OCI-LY7 (cell line): Measurements from ENCODE around the gene UVRAG. TPM values are rescaled to one million over a fixed set of nuclear protein-coding genes. Genes with fewer than 3 reads are reported as not detected.
A peak's percentile ranks its signal among the peaks of the same experiment; 100 is the strongest.

Experiments
- BruUV-seq: library from RNA; stranded (reverse); fragments of 400-500 nt; replicated peaks from 2 replicates; lab custom pipeline; 2021; lab: Mats Ljungman, UMichigan
- CTCF ChIA-PET: fragments of 300-600 bp; sonication (Branson Sonifier 250); formaldehyde crosslinking; loops from one replicate; lab custom pipeline; 2022; ENCODE audit warnings: antibody characterized with exemption; ENCODE audit not compliant: unreplicated experiment; lab: Charles Lee
- POLR2A ChIA-PET: fragments of 300-600 bp; sonication (Branson Sonifier 250); formaldehyde crosslinking; loops from one replicate; lab custom pipeline; 2022; ENCODE audit warnings: antibody characterized with exemption; lab: Charles Lee
- DNase-seq: peaks from one replicate; pipeline ENCODE4 v3.0.0-alpha.2; 2015; ENCODE audit warnings: low spot score
- H2AFZ ChIP-seq: fragments of 200-600 bp; sonication (generic), shearing (Covaris generic); 2 replicates; pipeline ENCODE4 v1.6.1; 2014; ENCODE audit warnings: mild to moderate bottlenecking, antibody characterized with exemption, low read length, moderate library complexity
- H3K27ac ChIP-seq: fragments of 200-600 bp; sonication (generic); 2 replicates; pipeline ENCODE4 v1.5.1; 2014; ENCODE audit warnings: mixed run types, low read depth, mild to moderate bottlenecking, moderate library complexity, low read length, inconsistent platforms; ENCODE audit not compliant: poor library complexity, severe bottlenecking
- H3K36me3 ChIP-seq: fragments of 200-600 bp; sonication (generic); 2 replicates; pipeline ENCODE4 v1.6.1; 2014; ENCODE audit warnings: mild to moderate bottlenecking, antibody characterized with exemption, low read length, moderate library complexity, mixed read lengths; ENCODE audit not compliant: insufficient read depth
- H3K4me1 ChIP-seq: fragments of 200-600 bp; sonication (generic); 2 replicates; pipeline ENCODE4 v1.5.1; 2014; ENCODE audit warnings: mild to moderate bottlenecking, low read length; ENCODE audit not compliant: insufficient read depth, poor library complexity, severe bottlenecking
- H3K4me2 ChIP-seq: fragments of 200-600 bp; sonication (generic); 2 replicates; pipeline ENCODE4 v1.6.1; 2014; ENCODE audit warnings: mild to moderate bottlenecking, low read length
- H3K4me3 ChIP-seq: fragments of 200-600 bp; sonication (generic); 2 replicates; pipeline ENCODE4 v1.5.1; 2014; ENCODE audit warnings: mild to moderate bottlenecking, low read depth, low read length; ENCODE audit not compliant: poor library complexity, severe bottlenecking
- H3K79me2 ChIP-seq: fragments of 200-600 bp; sonication (generic); 2 replicates; pipeline ENCODE4 v1.6.1; 2016; ENCODE audit warnings: low read depth, mild to moderate bottlenecking, low read length, moderate library complexity, mixed read lengths; ENCODE audit not compliant: insufficient read depth
- H3K9me2 ChIP-seq: fragments of 200-600 bp; sonication (generic); 2 replicates; pipeline ENCODE4 v1.6.1; 2016; ENCODE audit warnings: mild to moderate bottlenecking, low read length, mixed read lengths; ENCODE audit not compliant: insufficient read depth
- H3K9me3 ChIP-seq: fragments of 200-600 bp; sonication (generic); 2 replicates; pipeline ENCODE4 v1.6.1; 2014; ENCODE audit warnings: mild to moderate bottlenecking, mixed run types, low read length, mixed read lengths
- H4K20me1 ChIP-seq: fragments of 200-600 bp; sonication (generic); 2 replicates; pipeline ENCODE4 v1.6.1; 2014; ENCODE audit warnings: mild to moderate bottlenecking, antibody characterized with exemption, low read length, moderate library complexity, mixed read lengths; ENCODE audit not compliant: insufficient read depth
- CTCF ChIP-seq: fragments of 200-600 bp; sonication (generic); conservative IDR thresholded peaks from 2 replicates; pipeline ENCODE4 v1.5.1; 2014; ENCODE audit warnings: mild to moderate bottlenecking, antibody characterized with exemption, low read length, moderate library complexity, mixed read lengths
- EZH2phosphoT487 ChIP-seq: fragments of 200-600 bp; sonication (generic); IDR thresholded peaks from 2 replicates; pipeline ENCODE4 v1.6.1; 2018; ENCODE audit warnings: low read depth, borderline replicate concordance, mild to moderate bottlenecking, mixed run types, antibody characterized with exemption, low read length, moderate library complexity, mixed read lengths
- intact Hi-C: fragments of 100-400 bp; cut with micrococcal nuclease; formaldehyde crosslinking; loops from one replicate; pipeline ENCODE4 v1.10.0; 2022; ENCODE audit not compliant: unreplicated experiment
- total RNA-seq, 2 experiments: library from RNA; depleted of rRNA in 1 of 2; stranded (reverse); fragments of >200 nt in 1 of 2; shearing (Covaris generic) in 1 of 2; gene quantifications; 2 replicates each; pipeline ENCODE4 v1.2.3, GENCODE V29; 2014 to 2022

UVRAG gene
- total RNA-seq, 2 experiments from 2014 or later: 43.7 to 73.3 TPM

- Histone ChIP-seq H3K79me2 (no peaks in the 10 kb centered on the region; the same call in 1 of the 2 replicates), H3K9me2 (no peaks in the 10 kb centered on the region), H4K20me1 (no peaks in the 10 kb centered on the region), H3K4me3 (no peak overlapping the region), H3K4me1 (peaks cover 45% of the 10 kb centered on the region), H3K4me2 (no peak overlapping the region), H3K9me3 (no peaks in the 10 kb centered on the region), H3K36me3 (no peaks in the 10 kb centered on the region), H3K27ac (no peak overlapping the region), H2AFZ (no peak overlapping the region)
- POLR2A ChIA-PET: interaction anchor here (0.6 kb wide), 1 partner anchor 696 kb away, joined by 4 read pairs; no protein-coding TSS in a partner anchor
- no TSS peak for BruUV-seq
- no peak for TF ChIP-seq EZH2phosphoT487
- TF ChIP-seq CTCF: no peak
- no peak for DNase-seq
- intact Hi-C loops: loop anchor here (5.0 kb wide), 1 partner anchor 170 kb away; no protein-coding TSS in a partner anchor
- CTCF ChIA-PET: no interaction called here
Observed at GRCh38 chr11:75767228-75767572, 47.8 kb upstream of the UVRAG start.

GRCh38 chr11:75767793-75768111 is 47.3 kb upstream of the UVRAG start:
- TF ChIP-seq EZH2phosphoT487 (no peak), CTCF (no peak)
- Histone ChIP-seq H3K9me2 (no peaks in the 10 kb centered on the region), H3K27ac (peak overlapping the region; percentile 47), H3K4me1 (peaks cover 51% of the 10 kb centered on the region), H3K79me2 (no peaks in the 10 kb centered on the region; the same call in 1 of the 2 replicates), H3K36me3 (no peaks in the 10 kb centered on the region), H3K4me3 (no peak overlapping the region), H3K9me3 (no peaks in the 10 kb centered on the region), H3K4me2 (peak overlapping the region; percentile 90), H4K20me1 (no peaks in the 10 kb centered on the region), H2AFZ (peak overlapping the region; percentile 49; the same call in 1 of the 2 replicates)
- POLR2A ChIA-PET: interaction anchor here (0.6 kb wide), 1 partner anchor 779 kb away, joined by 5 read pairs; no protein-coding TSS in a partner anchor
- CTCF ChIA-PET: no interaction called here
- no peak for DNase-seq
- BruUV-seq: no TSS peak
- intact Hi-C loops: loop anchor here (1.0 to 5.0 kb wide), 4 partner anchors 44 to 220 kb away; no protein-coding TSS in a partner anchor

GRCh38 chr11:75768112-75768908 is 46.7 kb upstream of the UVRAG start, which contains the start of gene DGAT2:
Gene DGAT2 (plus strand): TSS chr11:75768778. CDS start chr11:75768992, 214 bp downstream.
- peak; percentile 90 for DNase-seq
- H3K9me3 ChIP-seq: no peaks in the 10 kb centered on the region
- no peaks in the 10 kb centered on the region for H3K36me3 ChIP-seq
- no peaks in the 10 kb centered on the region for H4K20me1 ChIP-seq
- CTCF ChIA-PET: no interaction called here
- peaks cover 57% of the 10 kb centered on the region for H3K4me1 ChIP-seq
- POLR2A ChIA-PET: interaction anchor here (0.6 kb wide), 1 partner anchor 780 kb away, joined by 5 read pairs; no protein-coding TSS in a partner anchor
- H3K9me2 ChIP-seq: no peaks in the 10 kb centered on the region
- BruUV-seq: no TSS peak
- H3K27ac ChIP-seq: peak within 1 kb of the TSS; percentile 47
- no peaks in the 10 kb centered on the region; the same call in 1 of the 2 replicates for H3K79me2 ChIP-seq
- TF ChIP-seq EZH2phosphoT487 (no peak), CTCF (peak; percentile 90)
- H2AFZ ChIP-seq: peak within 1 kb of the TSS; percentile 49
- H3K4me2 ChIP-seq: peak within 1 kb of the TSS; percentile 90
- intact Hi-C loops: loop anchor here (1.0 to 5.0 kb wide), 4 partner anchors 45 to 221 kb away; no protein-coding TSS in a partner anchor
- H3K4me3 ChIP-seq: peak within 1 kb of the TSS; percentile 72
